Measurements from ENCODE around the gene FBXL19. TPM values are rescaled to one million over a fixed set of nuclear protein-coding genes. Genes with fewer than 3 reads are reported as not detected.

The FBXL19 gene
- total and polyA plus RNA-seq, 9 of the 15 experiments (the other 6 are each of a cell fraction or from before 2014, with no cell fraction given), result 0.13 to 48.0 (median 13.5) TPM; not detected in 1

- POLR2A ChIA-PET, result interaction anchor here (0.6 to 1.5 kb wide), 8 partner anchors 17 to 513 kb away, joined by 3 to 6 read pairs (median 3); partner anchors contain the start of genes PHKG2 and SEPTIN1
- Histone ChIP-seq H3K4me3 (peak overlapping the region; percentile 60), H3K27me3 (ENCODE audit: control insufficient read depth in 2 of 2, insufficient read depth in 2 of 2, low read length in 2 of 2) (no peaks in the 10 kb centered on the region), H4K20me1 (replicated peaks; ENCODE audit: control insufficient read depth, insufficient read depth, low read length) (no peaks in the 10 kb centered on the region), H3K9me3 (replicated peaks; ENCODE audit: control insufficient read depth, insufficient read depth, low read depth, low read length) (no peaks in the 10 kb centered on the region), H2AFZ (ENCODE audit: low read depth, low read length) (peak overlapping the region; percentile 84), H3K36me3 (ENCODE audit: control insufficient read depth, insufficient read depth, low read length) (peaks cover 17% of the 10 kb centered on the region; the same call in 2 of the 3 replicates), H3K4me1 (replicated peaks in 1 of 2; ENCODE audit: control insufficient read depth in 2 of 2, insufficient read depth in 2 of 2, low read length in 2 of 2) (peaks cover 35 to 47% of the 10 kb centered on the region in 2 experiments), H3K9me1 (ENCODE audit: control insufficient read depth, insufficient read depth, low read length) (no peaks in the 10 kb centered on the region), H3K27ac (ENCODE audit: extremely low read depth, low read depth, low read length) (peak overlapping the region; percentile 90), H3K4me2 (ENCODE audit: insufficient read depth, low read length) (peak overlapping the region; percentile 86), H3K9ac (ENCODE audit: insufficient read depth in 1 of 2, low read depth in 2 of 2, low read length in 2 of 2) (peak overlapping the region; percentile 90 to 91), H3K79me2 (ENCODE audit: control insufficient read depth, insufficient read depth, low read length) (peaks cover 22% of the 10 kb centered on the region)
- peak; percentile 93 for FAIRE-seq
- intact Hi-C loops (cut with micrococcal nuclease) (loop anchor here (2.0 kb wide), 2 partner anchors 21 to 51 kb away; no protein-coding TSS in a partner anchor), in situ Hi-C loops (cut with MboI) (no loop called here)
- peak; percentile 44 to 87 (median 62) for DNase-seq (ENCODE audit: extremely low read depth in 1 of 4, low spot score in 3 of 4)
- no TSS peak for BruUV-seq (replicated peaks)
- no peak; the same call in 2 of the 3 replicates for ATAC-seq
- 32% methylated on average over 31 of the region's 32 CpGs for WGBS (ENCODE audit: insufficient coverage, low coverage, missing lambda C conversion rate)
- CTCF ChIA-PET (ENCODE audit: low intra/inter-chr PET ratio), result no interaction called here
- TF ChIP-seq MXD1 (CRISPR knock-in tag; IDR thresholded peaks at IDR 0.05; ENCODE audit: borderline replicate concordance, poor library complexity, severe bottlenecking) (no peak), CREM (IDR thresholded peaks at IDR 0.05; ENCODE audit: low read depth) (peak; percentile 58), TGIF2 (CRISPR knock-in tag; IDR thresholded peaks at IDR 0.05) (no peak), TAF15 (IDR thresholded peaks at IDR 0.05; ENCODE audit: low read depth, low read length) (no peak), ELF2 (CRISPR knock-in tag; IDR thresholded peaks at IDR 0.05) (no peak), ZNF79 (CRISPR knock-in tag; IDR thresholded peaks at IDR 0.05; ENCODE audit: low read depth) (no peak), PHF8 (IDR thresholded peaks at IDR 0.05; ENCODE audit: borderline replicate concordance, low read length) (no peak), FOXP1 (CRISPR knock-in tag; IDR thresholded peaks at IDR 0.05) (no peak), VEZF1 (CRISPR knock-in tag; IDR thresholded peaks at IDR 0.05) (no peak), NR4A1 (CRISPR knock-in tag; IDR thresholded peaks at IDR 0.05) (no peak), NR4A1 (tag; IDR thresholded peaks at IDR 0.05) (no peak), CREB3L1 (IDR thresholded peaks at IDR 0.05; ENCODE audit: borderline replicate concordance, low read depth) (no peak; the same call in 1 of the 2 replicates), HMBOX1 (IDR thresholded peaks at IDR 0.05) (peak; percentile 63), TBL1XR1 (IDR thresholded peaks at IDR 0.05; ENCODE audit: low read length in 2 of 2) (peak in 1 of 2 experiments; percentile 47; a peak in 1 of 4 replicates), ETV1 (tag; conservative IDR thresholded peaks at IDR 0.05; ENCODE audit: low read depth) (0 out of 2 replicates have a peak, but pooled peaks have one; percentile 16), STAG1 (CRISPR knock-in tag; IDR thresholded peaks at IDR 0.05; ENCODE audit: borderline replicate concordance) (no peak)
Measured at GRCh38 chr16:30895627-30896260, 27.6 kb upstream of the FBXL19 start.

All from K562 (cell line).